Liver (tissue), 9 donors: ENCODE measurements around the gene ELN. TPM values are rescaled to one million over a fixed set of nuclear protein-coding genes. Genes with fewer than 3 reads are reported as not detected.

ENCODE experiments used
- DNase-seq: peaks from one replicate; pipeline ENCODE4 v3.0.0-alpha.2; 2017; ENCODE audit warnings: low spot score
- H3K27ac ChIP-seq, 2 donors: one replicate each; pipeline ENCODE4 v1.7.0; 2013; ENCODE audit warnings: inconsistent platforms in 2 of 2, low read length in 2 of 2, control low read depth in 1 of 2, low read depth in 1 of 2, mild to moderate bottlenecking in 1 of 2
- H3K27me3 ChIP-seq, 4 donors: one replicate each; pipeline versions ENCODE4 v1.6.1 to v1.7.0; 2013; ENCODE audit warnings: low read length in 3 of 4, inconsistent platforms in 1 of 4, mild to moderate bottlenecking in 1 of 4, moderate library complexity in 1 of 4; ENCODE audit not compliant: control insufficient read depth in 4 of 4, insufficient read depth in 4 of 4
- H3K36me3 ChIP-seq, 4 donors: one replicate each; pipeline versions ENCODE4 v1.6.1 to v1.7.0; 2013; ENCODE audit warnings: low read length in 3 of 4, mild to moderate bottlenecking in 3 of 4, low read depth in 1 of 4, moderate library complexity in 1 of 4; ENCODE audit not compliant: control insufficient read depth in 4 of 4, insufficient read depth in 3 of 4
- H3K4me1 ChIP-seq, 4 donors: one replicate each; pipeline versions ENCODE4 v1.6.1 to v1.7.0; 2013; ENCODE audit warnings: low read length in 3 of 4, mild to moderate bottlenecking in 3 of 4, moderate library complexity in 1 of 4; ENCODE audit not compliant: control insufficient read depth in 4 of 4, insufficient read depth in 4 of 4
- H3K4me3 ChIP-seq, 3 donors: one replicate each; pipeline versions ENCODE4 v1.6.1 to v1.7.0; 2013; ENCODE audit warnings: low read length in 3 of 3, control low read depth in 1 of 3, low read depth in 1 of 3, mild to moderate bottlenecking in 1 of 3
- H3K9ac ChIP-seq, 2 donors: one replicate each; pipeline ENCODE4 v1.7.0; 2013; ENCODE audit warnings: low read length in 2 of 2, mild to moderate bottlenecking in 2 of 2, moderate library complexity in 2 of 2, control low read depth in 1 of 2, low read depth in 1 of 2
- H3K9me3 ChIP-seq, 4 donors: one replicate each; pipeline versions ENCODE4 v1.6.1 to v1.7.0; 2013; ENCODE audit warnings: low read length in 3 of 4; ENCODE audit not compliant: control insufficient read depth in 4 of 4
- EGR1 ChIP-seq, 2 donors: IDR thresholded peaks; 2 replicates each; pipeline ENCODE4 v1.6.1; 2016 to 2018; ENCODE audit warnings: antibody characterized with exemption in 2 of 2, low read depth in 2 of 2
- FOXA1 ChIP-seq: IDR thresholded peaks from 2 replicates; pipeline ENCODE4 v1.6.1; 2016; ENCODE audit warnings: antibody characterized with exemption
- FOXA2 ChIP-seq: IDR thresholded peaks from 2 replicates; pipeline ENCODE4 v1.6.1; 2016; ENCODE audit warnings: antibody characterized with exemption
- GABPA ChIP-seq, 2 donors: IDR thresholded peaks in 1 of 2; conservative IDR thresholded peaks in 1 of 2; 2 replicates each; pipeline ENCODE4 v1.6.1; 2016; ENCODE audit warnings: antibody characterized with exemption in 2 of 2, mild to moderate bottlenecking in 1 of 2, moderate library complexity in 1 of 2
- HNF4A ChIP-seq, 2 donors: conservative IDR thresholded peaks; 2 replicates each; pipeline ENCODE4 v1.6.1; 2016; ENCODE audit warnings: antibody characterized with exemption in 2 of 2, mild to moderate bottlenecking in 2 of 2
- HNF4G ChIP-seq: IDR thresholded peaks from 2 replicates; pipeline ENCODE4 v1.6.1; 2016; ENCODE audit warnings: antibody characterized with exemption
- JUND ChIP-seq, 2 donors: IDR thresholded peaks; 2 replicates each; pipeline ENCODE4 v1.6.1; 2016; ENCODE audit warnings: antibody characterized with exemption in 2 of 2
- NR2F2 ChIP-seq: IDR thresholded peaks from 2 replicates; pipeline ENCODE4 v1.6.1; 2016; ENCODE audit warnings: antibody characterized with exemption
- RAD21 ChIP-seq, 2 donors: IDR thresholded peaks; 2 replicates each; pipeline ENCODE4 v1.6.1; 2016; ENCODE audit warnings: antibody characterized with exemption in 2 of 2, mild to moderate bottlenecking in 2 of 2
- RXRA ChIP-seq, 2 donors: IDR thresholded peaks; 2 replicates each; pipeline ENCODE4 v1.6.1; 2017 to 2018; ENCODE audit warnings: antibody characterized with exemption in 2 of 2, mild to moderate bottlenecking in 1 of 2
- SP1 ChIP-seq: IDR thresholded peaks from 2 replicates; pipeline ENCODE4 v1.6.1; 2018; ENCODE audit warnings: antibody characterized with exemption, mild to moderate bottlenecking
- YY1 ChIP-seq: IDR thresholded peaks from 2 replicates; pipeline ENCODE4 v1.6.1; 2016; ENCODE audit warnings: antibody characterized with exemption, mild to moderate bottlenecking
- WGBS: extraction: QIAGEN DNeasy Blood & Tissue Kit; methylation state at CpG from one replicate; pipeline ENCODE4 v1.1.7; 2013; 5-methylcytosine and 5-hydroxymethylcytosine counted together
- polyA plus RNA-seq, 2 donors: library from polyadenylated mRNA; stranded (reverse) in 1 of 2; unstranded in 1 of 2; fragments of 200-250 nt in 1 of 2; fragments of >200 nt in 1 of 2; fragmentation: Nextera tagmentation in 1 of 2; extraction: Ambion mirVana in 1 of 2; gene quantifications; one replicate each; pipeline versions ENCODE4 v1.2.1 to v1.2.3, GENCODE V29; 2013 to 2015
- total RNA-seq, 2 donors: library from RNA; depleted of rRNA; stranded (reverse); fragments of >200 nt; gene quantifications; one replicate each; pipeline ENCODE4 v1.2.3, GENCODE V29; 2014
- TF ChIP-seq, protein P1 (sequence below): IDR thresholded peaks from 2 replicates; pipeline ENCODE4 v1.6.1; 2016; ENCODE audit warnings: antibody characterized with exemption
- TF ChIP-seq, protein P2 (sequence below): IDR thresholded peaks from 2 replicates; pipeline ENCODE4 v1.6.1; 2016; ENCODE audit warnings: antibody characterized with exemption
- TF ChIP-seq, protein P3 (sequence below): IDR thresholded peaks from 2 replicates; pipeline ENCODE4 v1.6.1; 2016; ENCODE audit warnings: antibody characterized with exemption, mild to moderate bottlenecking
- TF ChIP-seq, protein P4 (sequence below): IDR thresholded peaks from 2 replicates; pipeline ENCODE4 v1.6.1; 2016; ENCODE audit warnings: antibody characterized with exemption
- TF ChIP-seq, protein P5 (sequence below): fragments of 150-350 bp; IDR thresholded peaks from 2 replicates; pipeline ENCODE4 v1.5.1; 2017; ENCODE audit warnings: improper control_type of control experiment, low read depth, low read length; ENCODE audit not compliant: missing input control
- donor health status: healthy.
- donor health status: healthy.
- donor health status: healthy.
- donor health status: healthy.
- donor health status: healthy.

Gene ELN
- total and polyA plus RNA-seq, 4 donors = 2.7 to 16.3 (median 9.7) TPM

DNA sequence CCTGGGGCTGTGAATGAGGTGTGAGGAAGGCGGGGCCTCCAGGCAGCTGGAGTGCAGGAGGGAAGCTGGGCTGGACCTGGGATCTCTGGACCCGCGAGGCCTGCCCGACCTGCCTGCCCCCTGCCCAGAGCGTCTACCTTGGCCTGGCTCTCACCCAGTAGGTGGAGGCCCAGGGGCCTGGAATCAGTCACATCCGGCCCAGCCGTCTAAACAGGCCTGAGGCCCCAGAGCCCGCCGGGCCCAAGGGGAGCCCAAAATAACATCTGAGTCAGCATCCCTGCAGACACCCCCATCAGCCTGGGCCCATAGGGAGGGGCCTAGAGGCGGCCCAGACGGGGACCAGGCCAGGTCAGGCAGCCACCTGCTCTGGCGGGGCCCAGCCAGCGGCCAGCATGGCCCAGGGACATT lies 15.1 kb upstream of the ELN start:
- 79% methylated on average over 13 of the region's 13 CpGs for WGBS
- no peaks in the 10 kb centered on the region for H3K27me3 ChIP-seq
- TF ChIP-seq HNF4G (no peak), JUND (IDR thresholded peaks at IDR 0.05) (no peak), RXRA (IDR thresholded peaks at IDR 0.05) (no peak), GABPA (IDR thresholded peaks at IDR 0.05 in 1 of 2, conservative IDR thresholded peaks at IDR 0.05 in 1 of 2) (no peak)
- no peak overlapping the region for H3K9ac ChIP-seq
- no peaks in the 10 kb centered on the region for H3K36me3 ChIP-seq
- H3K4me1 ChIP-seq = no peaks in the 10 kb centered on the region
- DNase-seq = no peak
- H3K4me3 ChIP-seq = no peak overlapping the region
- no peaks in the 10 kb centered on the region for H3K9me3 ChIP-seq
- no peak overlapping the region for H3K27ac ChIP-seq

DNA sequence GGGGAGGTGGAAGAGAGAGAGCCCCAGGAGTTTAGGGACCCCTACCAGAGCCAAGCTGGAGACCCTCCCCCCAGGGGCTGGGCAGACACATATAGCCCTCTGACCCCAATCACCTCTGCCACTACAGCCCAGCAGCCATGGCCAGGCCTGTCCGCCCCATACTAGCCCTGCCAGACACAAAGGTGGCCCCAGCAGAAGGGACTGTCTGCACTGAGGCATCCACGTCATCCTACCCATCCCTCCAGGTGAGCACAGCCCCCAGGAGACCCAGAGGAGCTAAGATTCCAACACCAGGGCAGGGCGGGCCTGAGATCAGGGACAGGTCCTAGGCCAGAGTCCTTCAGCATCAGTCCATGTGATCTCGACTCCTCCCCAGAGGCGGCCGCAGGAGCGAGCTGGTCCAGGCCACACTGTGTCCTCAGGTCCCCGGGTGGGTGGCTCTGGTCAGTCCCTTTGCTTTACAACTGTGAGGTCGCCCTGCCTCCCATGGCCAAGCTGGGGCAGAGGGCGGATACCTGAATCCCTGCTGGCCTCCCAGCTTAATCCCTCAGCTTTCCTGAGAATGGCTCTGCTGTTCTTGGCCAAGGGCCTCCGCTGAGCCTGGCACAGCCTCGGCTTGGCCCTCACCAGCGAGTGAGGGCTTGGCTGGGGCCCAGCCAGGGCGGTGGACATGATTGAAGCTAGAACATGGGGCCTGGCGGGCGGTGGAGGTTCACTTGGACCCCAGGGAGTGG lies 14.3 kb upstream of the ELN start:
- no peak overlapping the region for H3K4me3 ChIP-seq
- 82% methylated on average over 16 of the region's 16 CpGs for WGBS
- no peak overlapping the region for H3K27ac ChIP-seq
- no peaks in the 10 kb centered on the region for H3K4me1 ChIP-seq
- H3K27me3 ChIP-seq = no peaks in the 10 kb centered on the region
- H3K9ac ChIP-seq = no peak overlapping the region
- H3K36me3 ChIP-seq = no peaks in the 10 kb centered on the region
- TF ChIP-seq, protein P1, sequence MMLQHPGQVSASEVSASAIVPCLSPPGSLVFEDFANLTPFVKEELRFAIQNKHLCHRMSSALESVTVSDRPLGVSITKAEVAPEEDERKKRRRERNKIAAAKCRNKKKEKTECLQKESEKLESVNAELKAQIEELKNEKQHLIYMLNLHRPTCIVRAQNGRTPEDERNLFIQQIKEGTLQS = no peak
- DNase-seq = no peak
- H3K9me3 ChIP-seq = no peaks in the 10 kb centered on the region

DNA sequence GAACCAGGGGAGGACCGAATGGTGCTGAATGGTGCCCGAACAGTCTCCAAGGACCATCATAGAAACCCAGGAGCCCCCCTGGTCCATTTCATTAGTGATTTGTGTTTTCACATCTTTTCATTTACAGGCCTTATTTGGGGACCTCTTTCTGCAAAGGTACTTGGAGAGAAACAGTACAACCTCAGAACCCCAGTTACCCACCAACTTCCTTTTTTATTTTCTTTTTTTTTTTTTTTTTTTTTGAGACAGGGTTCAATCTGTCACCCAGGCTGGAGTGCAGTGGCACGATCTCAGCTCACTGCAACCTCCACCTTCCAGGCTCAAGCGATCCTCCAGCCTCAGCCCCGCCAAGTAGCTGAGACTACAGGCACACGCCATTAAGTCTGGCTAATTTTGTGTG lies 13.0 kb upstream of the ELN start:
- 81% methylated on average over 6 of the region's 6 CpGs for WGBS
- H3K4me1 ChIP-seq = no peaks in the 10 kb centered on the region
- TF ChIP-seq RXRA (IDR thresholded peaks at IDR 0.05) = no peak
- TF ChIP-seq, protein P2, sequence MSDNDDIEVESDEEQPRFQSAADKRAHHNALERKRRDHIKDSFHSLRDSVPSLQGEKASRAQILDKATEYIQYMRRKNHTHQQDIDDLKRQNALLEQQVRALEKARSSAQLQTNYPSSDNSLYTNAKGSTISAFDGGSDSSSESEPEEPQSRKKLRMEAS = no peak
- TF ChIP-seq, protein P3, sequence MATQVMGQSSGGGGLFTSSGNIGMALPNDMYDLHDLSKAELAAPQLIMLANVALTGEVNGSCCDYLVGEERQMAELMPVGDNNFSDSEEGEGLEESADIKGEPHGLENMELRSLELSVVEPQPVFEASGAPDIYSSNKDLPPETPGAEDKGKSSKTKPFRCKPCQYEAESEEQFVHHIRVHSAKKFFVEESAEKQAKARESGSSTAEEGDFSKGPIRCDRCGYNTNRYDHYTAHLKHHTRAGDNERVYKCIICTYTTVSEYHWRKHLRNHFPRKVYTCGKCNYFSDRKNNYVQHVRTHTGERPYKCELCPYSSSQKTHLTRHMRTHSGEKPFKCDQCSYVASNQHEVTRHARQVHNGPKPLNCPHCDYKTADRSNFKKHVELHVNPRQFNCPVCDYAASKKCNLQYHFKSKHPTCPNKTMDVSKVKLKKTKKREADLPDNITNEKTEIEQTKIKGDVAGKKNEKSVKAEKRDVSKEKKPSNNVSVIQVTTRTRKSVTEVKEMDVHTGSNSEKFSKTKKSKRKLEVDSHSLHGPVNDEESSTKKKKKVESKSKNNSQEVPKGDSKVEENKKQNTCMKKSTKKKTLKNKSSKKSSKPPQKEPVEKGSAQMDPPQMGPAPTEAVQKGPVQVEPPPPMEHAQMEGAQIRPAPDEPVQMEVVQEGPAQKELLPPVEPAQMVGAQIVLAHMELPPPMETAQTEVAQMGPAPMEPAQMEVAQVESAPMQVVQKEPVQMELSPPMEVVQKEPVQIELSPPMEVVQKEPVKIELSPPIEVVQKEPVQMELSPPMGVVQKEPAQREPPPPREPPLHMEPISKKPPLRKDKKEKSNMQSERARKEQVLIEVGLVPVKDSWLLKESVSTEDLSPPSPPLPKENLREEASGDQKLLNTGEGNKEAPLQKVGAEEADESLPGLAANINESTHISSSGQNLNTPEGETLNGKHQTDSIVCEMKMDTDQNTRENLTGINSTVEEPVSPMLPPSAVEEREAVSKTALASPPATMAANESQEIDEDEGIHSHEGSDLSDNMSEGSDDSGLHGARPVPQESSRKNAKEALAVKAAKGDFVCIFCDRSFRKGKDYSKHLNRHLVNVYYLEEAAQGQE = no peak
- TF ChIP-seq SP1 = no peak
- no peak for TF ChIP-seq FOXA2
- TF ChIP-seq JUND (IDR thresholded peaks at IDR 0.05) = no peak
- TF ChIP-seq, protein P4, sequence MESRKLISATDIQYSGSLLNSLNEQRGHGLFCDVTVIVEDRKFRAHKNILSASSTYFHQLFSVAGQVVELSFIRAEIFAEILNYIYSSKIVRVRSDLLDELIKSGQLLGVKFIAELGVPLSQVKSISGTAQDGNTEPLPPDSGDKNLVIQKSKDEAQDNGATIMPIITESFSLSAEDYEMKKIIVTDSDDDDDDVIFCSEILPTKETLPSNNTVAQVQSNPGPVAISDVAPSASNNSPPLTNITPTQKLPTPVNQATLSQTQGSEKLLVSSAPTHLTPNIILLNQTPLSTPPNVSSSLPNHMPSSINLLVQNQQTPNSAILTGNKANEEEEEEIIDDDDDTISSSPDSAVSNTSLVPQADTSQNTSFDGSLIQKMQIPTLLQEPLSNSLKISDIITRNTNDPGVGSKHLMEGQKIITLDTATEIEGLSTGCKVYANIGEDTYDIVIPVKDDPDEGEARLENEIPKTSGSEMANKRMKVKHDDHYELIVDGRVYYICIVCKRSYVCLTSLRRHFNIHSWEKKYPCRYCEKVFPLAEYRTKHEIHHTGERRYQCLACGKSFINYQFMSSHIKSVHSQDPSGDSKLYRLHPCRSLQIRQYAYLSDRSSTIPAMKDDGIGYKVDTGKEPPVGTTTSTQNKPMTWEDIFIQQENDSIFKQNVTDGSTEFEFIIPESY = no peak
- TF ChIP-seq HNF4A (conservative IDR thresholded peaks at IDR 0.05) = no peak
- TF ChIP-seq RAD21 (IDR thresholded peaks at IDR 0.05) = no peak
- TF ChIP-seq, protein P1 = no peak
- TF ChIP-seq FOXA1 = no peak
- no peak for TF ChIP-seq HNF4G
- TF ChIP-seq, protein P5, sequence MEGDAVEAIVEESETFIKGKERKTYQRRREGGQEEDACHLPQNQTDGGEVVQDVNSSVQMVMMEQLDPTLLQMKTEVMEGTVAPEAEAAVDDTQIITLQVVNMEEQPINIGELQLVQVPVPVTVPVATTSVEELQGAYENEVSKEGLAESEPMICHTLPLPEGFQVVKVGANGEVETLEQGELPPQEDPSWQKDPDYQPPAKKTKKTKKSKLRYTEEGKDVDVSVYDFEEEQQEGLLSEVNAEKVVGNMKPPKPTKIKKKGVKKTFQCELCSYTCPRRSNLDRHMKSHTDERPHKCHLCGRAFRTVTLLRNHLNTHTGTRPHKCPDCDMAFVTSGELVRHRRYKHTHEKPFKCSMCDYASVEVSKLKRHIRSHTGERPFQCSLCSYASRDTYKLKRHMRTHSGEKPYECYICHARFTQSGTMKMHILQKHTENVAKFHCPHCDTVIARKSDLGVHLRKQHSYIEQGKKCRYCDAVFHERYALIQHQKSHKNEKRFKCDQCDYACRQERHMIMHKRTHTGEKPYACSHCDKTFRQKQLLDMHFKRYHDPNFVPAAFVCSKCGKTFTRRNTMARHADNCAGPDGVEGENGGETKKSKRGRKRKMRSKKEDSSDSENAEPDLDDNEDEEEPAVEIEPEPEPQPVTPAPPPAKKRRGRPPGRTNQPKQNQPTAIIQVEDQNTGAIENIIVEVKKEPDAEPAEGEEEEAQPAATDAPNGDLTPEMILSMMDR = no peak
- no peak for TF ChIP-seq EGR1 (IDR thresholded peaks at IDR 0.05; ENCODE audit: low read depth in 2 of 2)
- no peak for TF ChIP-seq YY1
- no peak for TF ChIP-seq NR2F2
- TF ChIP-seq GABPA (IDR thresholded peaks at IDR 0.05 in 1 of 2, conservative IDR thresholded peaks at IDR 0.05 in 1 of 2) = no peak

More for the DNA sequence above, 13.0 kb upstream of the ELN start:
- Histone ChIP-seq H3K27ac (no peak overlapping the region), H3K9ac (no peak overlapping the region), H3K9me3 (no peaks in the 10 kb centered on the region), H3K27me3 (no peaks in the 10 kb centered on the region), H3K36me3 (no peaks in the 10 kb centered on the region), H3K4me3 (no peak overlapping the region)
- no peak for DNase-seq
